NCI-H446 treated with DMSO at 0.1 percent for 48 hours (cell line): ENCODE results near the gene C10orf143.
"Not testable (repeated sequence)": the region's sequence is repeated elsewhere in the genome, so short reads cannot be mapped to it uniquely, and the experiment has no call there.

Source experiments
- DNase-seq: peaks from one replicate; lab custom pipeline; 2025; lab: John Stamatoyannopoulos, UW

C10orf143 gene

DNA sequence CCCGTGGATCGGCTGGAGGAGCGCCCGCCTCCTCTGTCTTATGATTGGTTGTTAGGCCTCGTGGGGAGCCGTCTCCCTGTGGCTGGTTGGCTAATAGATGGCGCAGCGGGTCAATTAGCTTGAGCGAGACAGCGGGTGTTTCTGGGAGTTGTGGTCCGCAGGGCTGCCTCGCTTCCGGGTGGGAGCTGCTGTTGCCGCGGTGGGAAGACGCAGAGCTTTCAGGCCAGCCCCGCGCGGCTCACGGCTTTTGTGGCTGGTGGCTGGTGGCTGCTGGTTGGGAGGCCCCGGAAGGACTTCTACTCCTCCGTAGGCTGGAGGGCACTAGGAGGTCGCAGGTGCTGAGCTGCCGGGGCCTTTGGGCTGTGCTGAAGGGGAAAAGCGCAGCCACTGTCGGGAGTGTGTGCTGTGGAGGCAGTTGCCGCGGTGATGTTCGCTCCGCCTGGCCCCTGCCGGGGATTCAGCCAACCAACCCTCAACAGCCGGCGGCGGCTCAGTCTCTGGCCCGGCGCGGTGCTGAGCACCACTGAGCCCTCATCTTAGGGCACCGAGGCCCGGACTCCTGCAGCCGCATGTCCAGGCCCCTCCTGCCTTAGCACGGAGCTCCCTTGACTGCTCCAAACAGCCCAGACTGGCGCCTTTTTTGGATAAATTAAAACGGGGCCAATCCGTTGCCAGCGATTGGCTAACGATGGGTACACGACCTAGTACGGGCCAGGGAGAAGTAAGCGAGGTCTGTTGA lies 652 bp upstream of the C10orf143 start:
- DNase-seq = peak; percentile 91

DNA sequence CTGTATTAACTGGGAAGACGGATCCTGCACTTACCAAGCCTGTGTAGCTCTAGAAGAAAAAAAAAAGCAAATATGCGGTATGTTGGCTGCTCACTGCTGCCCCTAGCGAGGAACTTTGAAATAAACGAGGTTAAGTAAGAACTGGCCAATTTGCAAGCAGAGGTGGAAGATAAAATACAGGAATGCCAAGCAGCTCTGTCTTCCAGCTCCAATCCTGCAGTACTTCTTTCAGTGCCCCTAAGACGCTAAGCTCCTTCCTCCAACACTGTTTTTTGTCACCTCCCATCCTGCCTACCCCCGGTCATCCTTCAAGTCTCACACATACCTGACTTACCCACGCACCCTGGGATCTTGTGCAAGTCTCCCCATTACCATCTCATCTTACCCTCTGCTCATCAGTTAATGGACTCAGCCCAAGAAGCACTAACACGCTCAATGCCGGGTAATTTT lies 809 bp downstream of the C10orf143 start:
- DNase-seq = peak; percentile 25

DNA sequence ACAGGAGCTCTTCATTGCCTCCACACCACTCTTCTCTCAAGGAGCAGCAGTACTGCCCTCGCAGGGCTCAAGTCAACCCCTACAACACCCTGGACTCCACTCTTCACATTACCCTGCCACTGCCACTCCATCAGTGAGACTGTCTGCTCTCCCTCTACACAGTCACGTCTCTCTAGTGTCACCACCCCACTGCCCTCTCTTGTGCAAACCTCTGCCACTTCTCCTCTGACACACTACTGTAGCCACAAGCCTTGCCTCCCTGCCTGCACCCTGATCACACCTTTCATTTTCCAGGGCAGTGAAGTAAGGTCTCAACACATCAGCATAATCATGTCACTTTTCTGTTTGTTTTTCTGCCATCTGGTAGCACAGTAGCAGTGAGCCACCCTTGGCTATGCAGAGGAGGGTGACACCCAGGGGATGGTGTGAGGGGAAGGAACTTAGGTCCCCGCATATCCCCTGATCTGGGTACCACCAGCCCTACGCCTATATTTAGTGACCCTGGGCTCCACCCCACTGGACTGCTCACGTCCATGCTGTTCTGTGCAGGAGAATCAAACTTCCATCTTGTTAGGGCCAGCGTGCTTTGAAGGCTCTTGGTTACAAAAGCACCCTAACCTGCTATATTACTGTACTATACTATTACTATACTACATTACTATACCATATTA lies 1.6 kb downstream of the C10orf143 start:
- no peak for DNase-seq

DNA sequence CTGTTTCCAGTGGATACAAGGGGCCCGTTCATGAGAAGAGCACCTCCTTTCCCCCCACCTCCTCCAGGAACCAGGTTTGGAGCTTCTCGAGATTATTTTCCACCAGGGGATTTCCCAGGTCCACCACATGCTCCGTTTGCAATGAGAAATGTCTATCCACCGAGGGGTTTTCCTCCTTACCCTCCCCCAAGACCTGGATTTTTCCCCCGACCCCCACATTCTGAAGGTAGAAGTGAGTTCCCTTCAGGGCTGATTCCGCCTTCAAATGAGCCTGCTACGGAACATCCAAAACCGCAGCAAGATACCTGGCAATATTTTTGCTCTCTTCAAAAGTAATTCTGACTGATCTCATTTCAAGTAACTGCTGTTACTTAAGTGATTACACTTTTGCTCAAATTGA lies 2.5 kb downstream of the C10orf143 start:
- not testable (repeated sequence) for DNase-seq

DNA sequence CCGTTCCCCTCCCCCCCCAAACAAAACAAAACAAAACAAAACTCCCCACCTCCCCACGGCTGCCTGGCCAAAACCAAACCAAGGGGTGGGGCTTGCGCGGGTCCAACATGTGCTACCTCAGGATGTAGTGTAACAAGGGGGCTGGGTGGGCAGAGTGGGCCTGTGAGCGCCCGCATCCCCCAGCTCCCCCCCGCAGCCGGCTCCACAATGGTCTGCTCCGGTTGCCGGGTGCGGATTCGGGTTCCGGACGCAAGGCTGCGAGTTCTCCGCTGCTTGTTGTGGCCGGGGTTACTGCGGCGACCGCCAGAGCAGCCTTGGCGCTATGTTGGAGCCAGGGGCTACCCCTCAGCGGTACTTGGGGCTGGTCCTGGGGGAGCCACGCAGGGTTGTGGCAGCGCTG lies 4.9 kb downstream of the C10orf143 start:
- DNase-seq = no peak

DNA sequence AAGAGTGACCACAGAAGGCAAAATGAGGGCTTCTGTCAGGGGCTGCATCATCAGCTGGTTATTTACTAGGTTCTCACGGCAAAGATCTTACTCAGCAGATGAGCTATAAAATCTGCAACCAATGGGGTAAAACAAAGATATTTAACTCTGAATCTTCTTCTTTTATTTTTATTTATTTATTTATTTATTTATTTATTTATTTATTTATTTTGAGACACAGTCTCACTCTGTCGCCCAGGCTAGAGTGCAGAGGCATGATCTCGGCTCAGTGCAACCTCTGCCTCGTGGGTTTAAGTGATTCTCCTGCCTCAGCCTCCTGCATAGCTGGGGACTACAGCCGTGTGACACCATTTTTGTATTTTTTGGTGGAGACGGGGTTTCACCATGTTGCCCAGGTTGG lies 11.3 kb downstream of the C10orf143 start:
- DNase-seq = no peak

DNA sequence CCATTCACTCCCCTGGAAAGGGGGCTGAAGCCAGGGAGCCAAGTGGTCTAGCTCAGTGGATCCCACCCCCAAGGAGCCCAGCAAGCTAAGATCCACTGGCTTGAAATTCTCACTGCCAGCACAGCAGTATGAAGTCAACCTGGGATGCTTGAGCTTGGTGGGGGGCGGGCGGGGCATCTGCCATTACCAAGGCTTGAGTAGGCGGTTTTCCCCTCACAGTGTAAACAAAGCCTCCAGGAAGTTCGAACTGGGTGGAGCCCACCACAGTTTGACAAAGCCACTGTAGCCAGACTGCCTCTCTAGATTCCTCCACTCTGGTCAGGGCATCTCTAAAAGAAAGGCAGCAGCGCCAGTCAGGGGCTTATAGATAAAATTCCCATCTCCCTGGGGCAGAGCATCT lies 20.1 kb downstream of the C10orf143 start:
- DNase-seq = not testable (repeated sequence)

DNA sequence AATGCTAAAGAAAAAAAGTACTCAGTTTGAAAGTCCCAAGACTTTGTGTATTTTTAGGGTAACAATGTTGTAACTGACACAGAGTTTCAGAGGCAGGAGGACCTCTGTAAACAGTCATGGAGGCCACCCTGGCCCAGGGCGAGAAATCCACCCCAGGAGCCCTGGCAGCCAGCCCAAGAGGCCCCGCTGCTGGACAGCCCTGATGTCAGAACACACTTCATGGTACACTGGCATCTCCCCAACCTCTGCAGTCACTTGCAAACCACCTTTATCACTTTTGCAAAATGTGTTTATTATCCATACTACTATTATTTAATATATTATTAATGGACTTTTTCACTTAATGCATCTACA lies 30.2 kb downstream of the C10orf143 start:
- DNase-seq = no peak

DNA sequence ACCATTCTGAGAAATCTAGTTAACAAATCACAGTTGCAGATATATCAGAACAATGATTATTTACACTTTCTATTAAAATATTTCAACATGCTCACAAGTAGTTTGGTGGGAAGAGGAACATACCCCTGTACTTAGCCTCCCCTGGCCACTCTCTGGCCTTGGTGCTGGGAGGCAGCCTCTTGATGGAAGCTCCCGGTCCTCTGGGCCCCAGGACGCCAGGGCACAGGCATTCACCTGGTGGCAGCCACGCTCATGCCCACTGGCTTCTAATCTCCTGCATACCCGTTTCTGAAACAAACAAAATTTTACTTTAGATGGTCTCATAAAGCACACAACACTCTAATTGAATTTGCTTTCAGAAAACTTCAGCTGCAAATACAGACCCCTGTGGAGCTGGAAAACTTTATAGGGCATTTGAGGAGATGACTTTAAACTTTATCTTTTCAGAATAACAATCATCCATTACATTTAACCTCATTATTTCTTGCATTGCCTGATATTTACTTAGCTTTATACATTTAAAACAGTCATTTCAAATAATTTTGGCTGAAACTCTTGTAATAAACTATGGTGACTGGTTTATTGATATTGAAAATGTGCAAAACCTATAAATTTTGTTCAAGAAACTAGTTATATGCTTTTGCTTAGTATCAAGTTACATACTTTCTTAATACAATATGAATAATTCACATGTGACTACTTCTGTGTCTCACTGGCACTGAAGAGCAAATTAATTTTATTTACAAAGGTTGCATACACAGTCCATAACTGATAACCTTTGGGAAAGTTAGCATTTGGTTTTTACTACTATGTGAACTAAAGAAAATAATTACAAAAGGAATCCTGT lies 30.8 kb downstream of the C10orf143 start:
- DNase-seq = no peak

DNA sequence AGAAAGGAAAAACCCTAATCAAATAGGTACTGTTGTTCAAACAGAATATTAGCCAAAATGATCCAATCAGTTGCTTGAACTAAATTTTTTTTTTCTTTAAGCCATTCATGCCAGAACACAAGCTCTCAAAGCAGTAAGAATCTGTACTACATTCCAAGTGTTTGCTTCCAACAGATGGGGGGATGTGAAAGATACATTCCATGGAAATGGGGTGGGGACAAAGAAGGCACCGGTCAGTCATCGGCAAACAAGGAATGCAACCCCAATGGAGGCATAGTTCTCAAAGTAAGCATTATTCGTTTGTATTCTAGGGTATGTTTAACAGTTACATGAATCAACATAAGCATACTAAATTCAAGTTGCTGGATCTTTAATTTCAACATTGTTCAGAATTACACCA lies 32.5 kb downstream of the C10orf143 start:
- DNase-seq = no peak

DNA sequence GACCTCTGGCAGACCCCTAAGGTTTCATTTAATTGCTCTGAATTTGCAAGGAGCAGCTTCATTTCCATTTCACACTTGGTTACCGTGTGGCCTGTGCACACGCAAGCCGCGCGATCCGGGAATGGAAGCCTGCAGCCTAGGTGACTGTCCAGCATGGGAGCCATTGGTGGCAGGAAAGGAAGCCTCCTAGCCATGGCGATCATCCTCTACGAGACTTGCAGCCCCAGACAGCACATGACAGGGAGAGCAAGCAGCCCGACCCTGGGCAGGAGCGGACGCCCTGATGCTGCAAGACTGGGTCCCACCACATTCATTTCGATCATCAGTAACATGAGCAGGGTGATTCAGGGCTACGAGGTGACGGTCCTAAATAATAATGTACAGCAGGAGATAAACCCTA lies 33.9 kb downstream of the C10orf143 start:
- DNase-seq = no peak

DNA sequence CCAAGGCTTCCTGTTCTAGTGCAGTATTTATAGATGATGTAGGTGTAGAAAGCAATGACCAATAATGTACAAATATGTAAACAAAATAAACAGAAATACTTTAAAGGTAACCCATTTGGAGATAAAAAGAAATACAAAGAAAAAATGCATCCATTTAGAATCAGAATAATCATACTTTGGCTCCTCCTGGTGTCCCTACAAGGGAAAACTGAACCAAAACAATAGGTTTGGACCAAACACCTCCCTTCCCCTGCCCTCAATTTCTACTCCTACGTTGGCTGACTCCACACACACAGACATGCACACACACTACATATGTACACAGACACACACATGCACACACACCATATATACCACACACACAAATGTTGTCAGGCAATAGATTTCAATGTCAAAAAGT lies 36.0 kb downstream of the C10orf143 start:
- no peak for DNase-seq

DNA sequence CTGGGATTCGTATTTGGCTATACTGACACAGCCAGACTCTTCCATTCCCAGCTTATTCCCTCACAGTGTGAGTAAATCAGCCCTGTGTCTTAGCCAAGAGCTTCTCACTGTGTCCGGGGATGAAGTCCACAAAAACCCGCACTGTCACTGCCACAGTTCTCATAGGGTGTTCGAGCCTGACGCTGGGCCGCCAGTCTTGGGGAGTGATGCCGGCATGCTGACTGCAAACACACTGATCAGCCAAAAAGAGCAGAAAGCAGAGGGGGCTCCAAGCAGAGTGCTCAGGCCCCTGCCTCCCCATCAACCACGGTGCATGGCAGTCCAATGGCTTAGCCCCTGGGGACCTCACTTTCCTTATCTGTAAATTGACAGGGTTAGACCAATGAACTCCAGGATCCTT lies 36.7 kb downstream of the C10orf143 start:
- DNase-seq = no peak

DNA sequence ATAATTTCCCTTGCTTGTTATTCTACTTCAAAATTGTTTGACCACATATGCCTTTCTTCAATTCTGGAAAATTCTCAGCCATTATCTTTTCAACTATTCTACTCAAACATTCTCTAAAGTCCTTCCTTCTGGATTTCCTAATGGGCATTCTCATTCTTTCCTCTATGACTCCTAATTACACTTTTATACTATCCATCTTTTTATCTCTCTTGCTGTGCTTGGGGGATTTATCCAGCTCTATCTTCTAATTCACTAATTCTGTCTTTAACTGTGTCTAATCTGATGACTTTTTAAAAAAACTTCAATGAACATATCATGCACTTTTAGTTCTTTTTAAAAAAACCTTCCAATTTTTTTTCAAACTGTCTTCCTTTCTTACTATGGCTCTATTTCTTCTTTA lies 38.4 kb downstream of the C10orf143 start:
- no peak for DNase-seq

DNA sequence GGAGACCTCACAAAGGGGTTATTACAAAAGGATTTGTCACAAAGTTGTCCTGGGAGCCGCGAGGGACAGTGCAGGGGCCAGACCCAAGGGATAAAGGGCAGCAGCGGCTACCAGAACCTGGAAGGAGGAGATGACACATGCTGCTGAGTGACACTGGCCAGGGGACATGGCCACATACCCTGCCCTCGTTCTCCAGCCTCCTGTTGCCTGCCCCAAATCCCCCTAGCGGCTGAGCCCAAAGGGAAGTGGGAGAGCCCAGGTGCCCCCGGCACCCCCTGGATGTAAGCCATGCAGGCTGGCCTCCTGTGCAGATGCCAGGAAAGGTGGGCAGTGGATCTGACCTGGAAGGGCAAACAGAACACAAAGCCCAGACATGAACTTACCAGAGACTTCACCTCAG lies 42.7 kb downstream of the C10orf143 start:
- DNase-seq = no peak

DNA sequence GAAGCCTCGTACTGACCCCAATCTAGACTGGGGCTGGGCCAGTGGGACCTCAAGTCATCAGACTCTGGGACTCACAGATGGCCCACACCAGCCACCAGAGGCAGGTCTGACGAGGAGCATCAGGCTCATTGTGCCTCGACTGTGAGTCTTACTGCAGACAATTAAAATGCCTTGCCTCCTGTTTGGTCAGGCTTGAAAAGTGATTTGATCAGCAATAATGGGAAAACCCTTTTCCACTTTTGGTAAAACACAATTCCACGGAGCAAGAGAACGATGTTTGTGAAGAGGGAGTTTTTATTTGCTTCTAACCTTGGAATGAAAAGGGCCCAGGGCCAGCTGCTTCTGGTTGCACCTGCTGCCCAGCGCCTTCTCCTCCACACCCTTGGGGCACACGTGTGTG lies 43.9 kb downstream of the C10orf143 start:
- DNase-seq = no peak

DNA sequence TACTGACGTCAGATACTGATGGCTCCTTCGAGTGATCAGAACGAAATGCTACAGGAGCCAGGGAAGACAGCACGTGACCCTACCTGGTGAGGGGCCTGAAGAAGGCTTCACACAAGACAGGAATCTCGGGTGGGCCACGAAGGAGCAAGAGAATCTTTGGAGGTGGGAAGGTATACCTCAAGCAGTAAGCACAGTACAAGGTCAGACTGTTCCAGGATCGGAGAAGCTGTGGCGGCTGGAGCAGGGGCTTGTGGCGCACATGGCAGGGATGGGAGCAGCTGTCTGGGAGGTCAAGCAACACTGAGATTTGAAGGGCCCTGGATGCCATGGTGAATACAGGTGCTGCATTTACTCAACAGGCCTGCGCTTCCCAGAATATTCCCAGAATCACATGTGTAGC lies 45.4 kb downstream of the C10orf143 start:
- no peak for DNase-seq

DNA sequence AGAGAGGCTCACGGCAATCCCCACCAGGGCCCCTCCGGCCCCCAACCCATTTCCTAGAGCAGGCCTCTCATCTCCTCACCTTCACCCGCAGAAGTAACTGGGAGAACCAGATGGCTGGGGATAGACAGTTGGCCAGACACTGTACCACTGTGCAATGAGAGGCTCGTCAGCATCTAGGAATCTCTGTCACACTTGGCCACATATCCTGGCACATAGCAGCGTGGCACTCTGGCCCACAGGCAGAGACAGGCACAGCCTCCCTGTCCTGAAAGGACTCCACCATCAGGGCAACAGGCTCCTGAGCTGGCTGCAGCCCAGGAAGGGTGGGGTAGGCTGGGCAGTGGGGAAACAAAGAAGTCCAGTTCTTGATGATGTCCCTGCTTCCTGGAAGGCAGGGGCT lies 45.8 kb downstream of the C10orf143 start:
- no peak for DNase-seq

DNA sequence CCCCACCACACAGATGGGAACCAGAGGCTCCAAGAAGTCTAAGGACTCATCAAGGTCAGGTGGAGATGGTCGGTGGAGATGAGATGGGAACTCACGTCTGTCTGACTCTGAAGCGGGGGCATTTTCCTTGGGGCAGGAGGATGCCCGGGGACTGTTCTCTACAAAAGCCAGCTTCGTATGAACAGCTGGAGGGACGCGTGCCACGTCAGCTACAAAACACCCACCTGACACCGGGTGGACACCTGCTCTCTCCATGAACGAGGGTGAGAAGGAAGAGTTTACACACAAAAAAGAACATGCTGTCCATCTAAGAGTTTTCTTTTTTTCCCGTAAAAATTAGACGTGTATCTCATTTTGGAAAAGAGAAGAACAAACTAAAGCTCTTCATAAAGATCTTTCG lies 47.7 kb downstream of the C10orf143 start:
- no peak for DNase-seq

DNA sequence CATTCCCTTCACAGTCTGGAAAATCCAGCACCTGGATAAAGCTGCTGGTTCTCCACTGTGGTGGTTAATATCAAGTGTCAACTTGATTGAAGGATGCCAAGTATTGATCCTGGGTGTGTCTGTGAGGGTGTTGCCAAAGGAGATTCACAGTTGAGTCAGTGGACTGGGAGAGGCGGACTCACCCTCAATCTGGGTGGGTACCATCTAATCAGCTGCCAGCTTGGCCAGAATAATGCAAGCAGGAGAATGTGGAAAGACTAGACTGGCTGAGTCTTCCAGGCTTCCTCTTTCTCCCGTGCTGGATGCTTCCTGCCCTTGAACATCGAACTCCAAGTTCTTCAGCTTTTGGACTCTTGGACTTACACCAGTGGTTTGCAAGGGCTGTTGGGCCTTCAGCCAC lies 48.4 kb downstream of the C10orf143 start:
- no peak for DNase-seq

DNA sequence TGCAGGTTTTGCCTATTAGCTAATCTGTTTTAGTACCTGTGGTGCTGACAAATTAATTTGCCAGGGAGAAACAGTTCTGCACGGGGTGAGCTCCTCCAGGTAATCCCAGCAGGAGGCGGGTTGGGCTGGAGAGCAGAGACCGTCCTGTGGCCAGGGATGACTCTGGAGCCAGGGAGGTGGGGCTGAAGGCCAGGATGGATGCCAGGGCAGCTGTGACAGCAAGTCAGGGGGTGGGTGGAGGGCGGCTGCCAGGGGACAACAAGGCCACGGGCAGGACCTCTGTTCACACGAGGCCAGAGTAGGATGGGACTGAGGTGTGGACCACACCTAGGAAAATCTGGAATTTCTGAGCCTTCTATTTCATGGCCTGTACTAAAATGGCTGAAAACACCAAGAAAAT lies 48.9 kb downstream of the C10orf143 start:
- DNase-seq = no peak

DNA sequence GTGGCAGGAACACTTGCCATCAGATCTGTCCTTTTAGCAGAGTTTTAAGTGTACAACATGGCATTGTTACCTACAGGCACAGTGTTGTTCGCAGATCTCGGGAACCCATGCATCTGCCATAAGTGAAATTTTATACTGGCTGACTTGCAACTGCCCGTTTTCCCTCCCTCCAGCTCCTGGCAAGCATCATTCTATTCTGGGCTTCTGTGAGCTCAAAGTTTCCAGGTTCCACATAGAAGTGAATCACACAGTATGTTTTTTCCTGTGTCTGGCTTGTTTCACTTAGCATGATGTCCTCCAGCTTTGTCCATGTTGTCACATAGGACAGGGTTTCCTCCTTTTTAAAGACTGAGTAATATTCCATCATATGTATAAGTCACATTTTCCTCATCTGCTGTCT lies 56.6 kb downstream of the C10orf143 start:
- DNase-seq = no peak

DNA sequence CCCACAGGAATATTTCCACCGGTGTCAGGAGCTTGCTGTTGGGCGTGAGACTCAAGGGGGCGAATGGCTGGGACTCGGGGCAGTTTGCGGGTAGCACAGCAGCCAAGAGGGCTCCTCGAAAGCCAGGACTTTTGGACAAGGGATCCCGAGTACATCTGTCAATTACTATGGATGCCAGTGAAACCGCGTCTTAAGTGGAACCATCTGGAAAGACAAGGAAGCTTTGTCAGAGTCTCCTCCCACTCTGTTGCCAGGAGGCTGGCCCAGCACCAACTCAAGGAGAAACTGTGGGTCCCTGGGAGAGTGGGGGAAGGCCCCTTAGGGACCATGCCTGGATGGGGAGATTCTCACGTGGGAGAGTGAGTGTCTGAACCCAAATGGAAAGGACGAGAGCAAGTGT lies 57.1 kb downstream of the C10orf143 start:
- DNase-seq = no peak
